ENCODE measurements around the gene ZNF454. TPM values are rescaled to one million over a fixed set of nuclear protein-coding genes. Genes with fewer than 3 reads are reported as not detected.

ZNF454 gene
- polyA plus RNA-seq, 6 donors from 2014 or later, result 0.40 TPM; not detected in 5

GRCh38 chr5:178997191-178997590, 56.2 kb downstream of the ZNF454 start:
- DNase-seq, result no peak
- Mint-ChIP-seq H3K27me3 (peaks cover 23 to 57% (median 41%) of the 10 kb centered on the region in 3 donors), H3K27ac (no peak overlapping the region), H3K4me1 (peaks cover 8 to 9% (median 9%) of the 10 kb centered on the region in 3 donors), H3K9me3 (peaks cover 0 to 10% (median 4%) of the 10 kb centered on the region in 7 donors), H3K4me3 (no peak overlapping the region), H3K36me3 (peaks cover 0 to 18% of the 10 kb centered on the region in 2 donors)
- ATAC-seq (ENCODE audit: low read depth in 2 of 2), result no peak

GRCh38 chr5:178998441-178998840, 57.4 kb downstream of the ZNF454 start:
- H3K36me3 Mint-ChIP-seq, result peaks cover 0 to 16% of the 10 kb centered on the region in 2 donors
- peaks cover 0 to 15% (median 6%) of the 10 kb centered on the region in 7 donors for H3K9me3 Mint-ChIP-seq
- DNase-seq (no peak), ATAC-seq (ENCODE audit: low read depth in 2 of 2) (no peak)
- peaks cover 4 to 8% (median 4%) of the 10 kb centered on the region in 3 donors for H3K4me1 Mint-ChIP-seq
- H3K27ac Mint-ChIP-seq, result no peak overlapping the region
- no peak overlapping the region for H3K4me3 Mint-ChIP-seq
- H3K27me3 Mint-ChIP-seq, result peaks cover 25 to 49% (median 29%) of the 10 kb centered on the region in 3 donors

DNA sequence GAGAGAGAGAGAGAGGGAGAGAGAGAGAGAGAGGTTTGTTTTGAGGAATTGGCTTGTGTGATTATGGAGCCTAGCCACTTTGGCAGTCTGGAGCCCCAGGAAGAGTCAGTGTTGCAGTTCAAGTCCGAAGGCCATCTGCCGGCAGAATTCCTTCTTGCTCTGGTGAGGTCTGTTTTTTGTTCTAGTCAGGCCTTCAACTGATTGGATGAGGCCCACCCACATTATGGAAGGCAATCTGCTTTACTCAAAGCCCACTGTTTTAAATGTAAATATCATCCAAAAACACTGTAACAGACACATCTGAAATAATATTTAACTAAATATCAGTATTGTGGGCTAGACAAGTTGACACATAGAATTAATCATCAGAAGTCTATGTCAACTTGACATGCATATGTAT, 65.6 kb downstream of the ZNF454 start:
- Mint-ChIP-seq H3K36me3 (peaks cover 4 to 26% of the 10 kb centered on the region in 2 donors), H3K27me3 (peaks cover 9 to 17% (median 10%) of the 10 kb centered on the region in 3 donors), H3K4me1 (no peaks in the 10 kb centered on the region), H3K4me3 (no peak overlapping the region), H3K9me3 (peaks cover 11 to 83% (median 35%) of the 10 kb centered on the region in 7 donors), H3K27ac (no peak overlapping the region)
- ATAC-seq (ENCODE audit: low read depth in 2 of 2) (no peak), DNase-seq (no peak)

- no peak overlapping the region for H3K27ac Mint-ChIP-seq
- peak overlapping the region in 1 of 8 donors; percentile 30 for H3K4me3 Mint-ChIP-seq
- peaks cover 4 to 19% of the 10 kb centered on the region in 2 donors for H3K36me3 Mint-ChIP-seq
- ATAC-seq (ENCODE audit: low read depth in 2 of 2) (no peak), DNase-seq (no peak)
- peaks cover 17 to 85% (median 40%) of the 10 kb centered on the region in 7 donors for H3K9me3 Mint-ChIP-seq
- no peaks in the 10 kb centered on the region for H3K4me1 Mint-ChIP-seq
- peaks cover 0 to 9% (median 3%) of the 10 kb centered on the region in 3 donors for H3K27me3 Mint-ChIP-seq
Observed at GRCh38 chr5:179008667-179009066, 67.7 kb downstream of the ZNF454 start.

Other genes with a start within 250 kb of the ZNF454 start
- gene ZNF354A, start 210.5 kb upstream of the ZNF454 start, polyA plus RNA-seq (ENCODE audit: low read depth in 6 of 6), result 10 to 100 TPM; 11.2 to 18.3 (median 13.8) TPM
- 1 to 10 TPM; 2.3 to 9.0 (median 5.5) TPM for gene ZNF354B, start 81.2 kb upstream of the ZNF454 start, polyA plus RNA-seq (ENCODE audit: low read depth in 6 of 6)
- 1 to 10 TPM in 5 of 6 donors, under 1 TPM in 1; 0.71 to 3.5 (median 1.9) TPM for gene ZFP2, start 45.3 kb upstream of the ZNF454 start, polyA plus RNA-seq (ENCODE audit: low read depth in 6 of 6)
- not detected for gene GRM6, start 54.1 kb downstream of the ZNF454 start, polyA plus RNA-seq (ENCODE audit: low read depth in 6 of 6)
- gene ZNF879, start 82.6 kb downstream of the ZNF454 start, polyA plus RNA-seq (ENCODE audit: low read depth in 6 of 6), result 1 to 10 TPM; 3.2 to 7.6 (median 6.5) TPM
- gene ZNF354C, start 119.2 kb downstream of the ZNF454 start, polyA plus RNA-seq (ENCODE audit: low read depth in 6 of 6), result 1 to 10 TPM in 2 of 6 donors, under 1 TPM in 3, not detected in 1; 0.56 to 1.6 (median 0.78) TPM